D721Med (cell line): Measurements from ENCODE around the gene DYNLL1.
A peak's percentile ranks its signal among the peaks of the same experiment; 100 is the strongest.
"Not testable (repeated sequence)": the region's sequence is repeated elsewhere in the genome, so short reads cannot be mapped to it uniquely, and the experiment has no call there.

Experiments
- DNase-seq: peaks from one replicate; pipeline ENCODE4 v3.0.0; 2011; ENCODE audit warnings: low spot score; ENCODE audit not compliant: insufficient read length
- FAIRE-seq: peaks from 2 replicates; lab custom pipeline; 2011; peaks lifted over from hg19 to GRCh38; lab: Jason Lieb, UNC
- TF ChIP-seq, protein P1 (sequence below): IDR thresholded peaks from 2 replicates; pipeline ENCODE4 v1.5.1; 2012; ENCODE audit warnings: mild to moderate bottlenecking, control low read depth; ENCODE audit not compliant: insufficient read depth; ENCODE audit errors: missing control alignments

Gene DYNLL1

DNA sequence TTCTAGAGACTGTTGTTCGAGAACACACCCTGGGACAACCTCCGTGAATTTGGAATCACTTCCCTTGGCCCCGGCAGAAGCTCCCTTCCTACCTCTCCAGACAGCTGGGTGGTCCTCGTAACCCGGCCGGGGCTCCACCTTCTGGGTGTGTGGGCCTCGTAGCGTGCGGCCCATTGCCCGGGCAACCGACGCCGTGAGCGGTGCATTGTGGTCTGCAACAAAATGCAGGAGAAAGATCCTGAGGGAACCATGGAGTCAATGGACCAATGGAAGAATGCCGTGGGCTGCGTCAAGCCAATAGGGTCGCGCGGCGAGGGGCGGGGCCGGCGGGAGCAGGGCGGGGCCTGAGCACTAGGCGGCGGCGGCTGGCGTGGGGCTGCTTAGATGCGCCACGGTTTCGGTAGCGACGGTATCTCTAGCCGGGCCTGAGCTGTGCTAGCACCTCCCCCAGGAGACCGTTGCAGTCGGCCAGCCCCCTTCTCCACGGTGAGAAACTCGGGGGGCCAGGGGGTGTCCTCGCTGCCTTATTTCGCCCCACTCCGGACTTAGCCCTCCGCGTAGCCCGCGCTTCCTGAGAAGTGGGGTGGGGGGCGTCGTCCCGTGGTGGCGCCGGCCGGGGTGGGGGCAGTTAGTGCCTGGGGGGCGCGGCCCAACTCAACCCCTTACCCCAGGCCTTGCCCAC lies at the start of gene DYNLL1:
Gene DYNLL1, plus strand, starts transcription at position 383 of the 682 bp plus-strand sequence. CDS start 309 bp downstream, outside the sequence.
- FAIRE-seq (no peak), DNase-seq (peak; percentile 83)
- TF ChIP-seq, protein P1, sequence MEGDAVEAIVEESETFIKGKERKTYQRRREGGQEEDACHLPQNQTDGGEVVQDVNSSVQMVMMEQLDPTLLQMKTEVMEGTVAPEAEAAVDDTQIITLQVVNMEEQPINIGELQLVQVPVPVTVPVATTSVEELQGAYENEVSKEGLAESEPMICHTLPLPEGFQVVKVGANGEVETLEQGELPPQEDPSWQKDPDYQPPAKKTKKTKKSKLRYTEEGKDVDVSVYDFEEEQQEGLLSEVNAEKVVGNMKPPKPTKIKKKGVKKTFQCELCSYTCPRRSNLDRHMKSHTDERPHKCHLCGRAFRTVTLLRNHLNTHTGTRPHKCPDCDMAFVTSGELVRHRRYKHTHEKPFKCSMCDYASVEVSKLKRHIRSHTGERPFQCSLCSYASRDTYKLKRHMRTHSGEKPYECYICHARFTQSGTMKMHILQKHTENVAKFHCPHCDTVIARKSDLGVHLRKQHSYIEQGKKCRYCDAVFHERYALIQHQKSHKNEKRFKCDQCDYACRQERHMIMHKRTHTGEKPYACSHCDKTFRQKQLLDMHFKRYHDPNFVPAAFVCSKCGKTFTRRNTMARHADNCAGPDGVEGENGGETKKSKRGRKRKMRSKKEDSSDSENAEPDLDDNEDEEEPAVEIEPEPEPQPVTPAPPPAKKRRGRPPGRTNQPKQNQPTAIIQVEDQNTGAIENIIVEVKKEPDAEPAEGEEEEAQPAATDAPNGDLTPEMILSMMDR: no peak

DNA sequence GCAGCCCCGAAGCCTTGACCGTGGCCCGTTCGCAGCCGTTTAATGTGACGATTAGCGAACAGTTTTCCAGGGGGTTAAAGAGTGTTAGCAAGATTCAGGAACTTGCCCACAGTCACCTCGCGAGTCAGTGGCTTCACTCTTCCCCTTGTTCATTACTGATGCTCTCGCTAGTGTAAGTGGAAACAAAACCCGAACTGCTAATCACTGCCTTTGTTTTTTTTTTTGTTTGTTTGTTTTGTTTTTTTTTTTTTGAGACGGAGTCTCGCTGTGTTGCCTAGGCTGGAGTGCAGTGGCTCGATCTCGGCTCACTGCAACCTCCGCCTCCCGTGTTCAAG lies 49.1 kb upstream of the DYNLL1 start:
- DNase-seq, FAIRE-seq: not testable (repeated sequence)

DNA sequence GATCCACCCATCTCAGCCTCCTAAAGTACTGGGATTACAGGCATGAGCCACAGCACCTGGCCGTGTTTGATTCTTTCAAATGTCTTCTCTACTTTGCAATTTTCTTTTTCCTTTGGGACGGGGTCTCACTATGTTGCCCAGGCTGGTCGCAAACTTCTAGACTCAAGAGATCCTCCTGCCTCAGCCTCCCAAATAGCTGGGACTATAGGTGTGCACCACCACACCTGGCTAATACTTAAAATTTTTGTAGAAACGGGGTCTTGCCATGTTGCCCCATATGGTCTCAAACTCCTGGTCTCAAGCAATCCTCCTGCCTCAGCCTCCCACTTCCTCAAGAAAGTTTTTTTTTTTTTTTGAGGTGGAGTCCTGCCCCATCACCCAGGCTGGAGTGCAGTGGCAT lies 47.9 kb upstream of the DYNLL1 start:
- FAIRE-seq (no peak), DNase-seq (no peak)
- TF ChIP-seq, protein P1: no peak

DNA sequence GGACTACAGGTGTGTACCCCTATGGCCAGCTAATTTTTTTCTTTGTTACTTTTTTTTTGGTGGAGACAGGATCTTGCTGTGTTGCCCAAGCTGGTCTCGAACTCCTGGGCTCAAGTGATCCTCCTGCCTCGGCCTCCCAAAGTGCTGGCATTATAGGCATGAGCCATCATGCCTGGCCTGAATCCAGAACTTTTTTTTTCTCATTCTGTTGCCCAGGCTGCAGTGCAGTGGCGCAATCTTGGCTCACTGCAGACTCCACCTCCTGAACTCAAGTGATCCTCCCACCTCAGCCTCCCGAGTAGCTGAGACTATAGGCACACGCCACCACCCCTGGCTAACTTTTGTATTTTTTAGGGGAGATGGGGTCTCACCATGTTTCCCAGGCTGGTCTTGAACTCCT lies 43.4 kb upstream of the DYNLL1 start:
- FAIRE-seq: not testable (repeated sequence)

DNA sequence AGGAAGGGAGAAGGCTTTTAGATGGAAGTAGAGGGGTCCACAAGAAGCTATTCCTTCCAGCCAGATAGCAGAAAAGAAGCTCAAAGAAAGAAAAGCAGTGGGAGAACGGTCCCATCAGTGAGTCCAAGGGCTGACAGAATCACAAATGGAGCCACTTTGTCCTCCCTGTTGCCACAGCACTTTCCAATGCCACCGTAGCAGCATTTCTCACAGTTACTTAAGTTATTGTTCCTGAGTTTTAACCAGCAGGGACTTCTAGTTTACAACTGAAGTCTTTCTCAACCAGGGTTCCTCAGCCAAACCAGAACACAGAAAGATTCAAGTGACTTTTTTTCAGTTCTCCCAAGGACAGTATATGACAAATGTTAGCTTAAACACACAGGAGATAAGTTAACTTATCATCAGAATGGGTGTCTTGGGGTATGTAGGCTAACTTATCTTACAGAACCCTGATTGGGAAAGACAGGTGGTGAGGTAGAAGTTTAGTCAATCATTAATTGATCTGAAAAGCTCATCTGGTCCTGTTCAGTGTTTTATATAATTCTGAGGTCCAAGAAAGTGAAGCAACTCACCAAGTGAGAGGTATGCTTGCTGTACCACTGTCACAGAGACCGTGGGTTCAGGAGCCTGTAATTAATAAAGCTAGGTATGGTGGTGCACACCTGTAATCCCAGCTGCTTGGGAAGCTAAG lies 42.7 kb upstream of the DYNLL1 start:
- DNase-seq (no peak), FAIRE-seq (no peak)
- TF ChIP-seq, protein P1: no peak

More for the DNA sequence above, 43.4 kb upstream of the DYNLL1 start:
- DNase-seq: not testable (repeated sequence)

DNA sequence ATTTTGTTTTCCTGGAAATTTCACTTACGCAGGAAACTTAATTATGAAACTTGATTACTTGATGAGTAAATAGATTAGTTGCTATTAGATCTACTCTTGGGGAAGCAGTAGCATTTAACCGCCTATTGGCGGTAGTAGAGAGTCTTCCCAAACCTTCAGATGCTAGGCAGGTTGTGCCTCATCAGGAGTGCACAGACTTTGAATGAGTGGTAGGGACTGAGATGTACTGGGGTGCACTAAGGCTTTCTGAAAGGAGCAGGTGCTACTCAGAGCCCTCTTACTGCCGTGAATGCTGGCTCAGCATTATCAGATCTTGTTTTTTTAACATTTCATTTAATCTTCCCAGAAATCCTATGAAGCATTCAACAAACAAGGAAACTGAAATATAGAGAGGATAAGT lies 41.9 kb upstream of the DYNLL1 start:
- DNase-seq (peak; percentile 45), FAIRE-seq (no peak)
- TF ChIP-seq, protein P1: peak; percentile 51

DNA sequence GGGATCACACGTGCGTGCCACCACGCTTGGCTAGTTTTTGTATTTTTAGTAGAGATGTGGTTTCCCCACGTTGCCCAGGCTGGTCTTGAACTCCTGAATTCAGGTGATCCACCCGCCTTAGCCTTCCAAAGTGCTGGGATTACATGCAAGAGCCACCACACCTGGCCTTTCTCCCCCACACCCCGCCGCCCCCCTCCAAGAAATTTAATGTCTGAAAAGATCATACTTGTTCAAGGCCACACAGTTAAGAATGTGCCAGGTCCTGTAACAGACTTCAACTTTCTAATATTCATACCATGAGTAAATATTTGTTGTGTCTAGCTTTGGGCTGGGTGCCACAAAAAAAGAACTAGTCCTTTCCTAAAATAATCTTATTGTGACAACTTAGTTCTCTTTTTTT lies 40.6 kb upstream of the DYNLL1 start:
- DNase-seq: no peak
- FAIRE-seq: no peak
- TF ChIP-seq, protein P1: no peak

DNA sequence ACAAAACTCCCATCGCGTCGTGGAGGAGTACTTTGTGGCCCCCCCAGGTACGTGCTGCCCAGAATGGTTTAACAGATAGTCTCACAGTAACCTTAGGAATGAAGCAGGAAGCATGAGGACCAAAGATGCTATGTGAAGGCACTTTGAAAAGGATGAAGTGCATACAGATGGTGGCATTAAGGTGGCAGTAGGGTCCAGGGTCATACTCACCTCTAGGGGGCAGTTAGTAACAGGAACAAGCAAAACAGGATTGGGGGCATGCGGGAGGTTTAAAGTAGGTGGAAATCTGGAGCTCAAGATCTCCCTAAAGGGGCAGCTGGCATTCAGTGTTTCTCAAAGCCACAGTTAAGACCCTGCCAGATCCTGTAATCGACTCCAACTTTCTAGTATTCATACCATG lies 38.8 kb upstream of the DYNLL1 start:
- no peak for FAIRE-seq
- TF ChIP-seq, protein P1: peak; percentile 36
- no peak for DNase-seq
